K562 (cell line): Measurements from ENCODE around the gene PHETA1. TPM values are rescaled to one million over a fixed set of nuclear protein-coding genes. Genes with fewer than 3 reads are reported as not detected.

ENCODE experiments used
- ATAC-seq: fragments of 200-7000 bp; cut with Tn5 transposase; 3 replicates; pipeline ENCODE4 v1.9.1; 2020; ENCODE audit warnings: moderate library complexity
- BruUV-seq: library from RNA; stranded (reverse); fragments of 400-500 nt; replicated peaks from 2 replicates; lab custom pipeline; 2021; lab: Mats Ljungman, UMichigan
- CTCF ChIA-PET: fragments of 300-600 bp; formaldehyde crosslinking; extraction: SDS; loops from one replicate; lab custom pipeline; 2021; ENCODE audit warnings: low intra/inter-chr PET ratio; lab: Yijun Ruan, JAX
- POLR2A ChIA-PET: fragments of 300-600, 350-650 bp; sonication (Branson Sonifier 250); formaldehyde crosslinking; extraction: SDS; loops from one replicate; lab custom pipeline; 2021; ENCODE audit warnings: antibody characterized with exemption, inconsistent platforms; lab: Yijun Ruan, JAX
- DNase-seq, 4 experiments: peaks; one replicate each; pipeline versions ENCODE4 v3.0.0 to v3.0.0-alpha.2; 2011 to 2018; ENCODE audit warnings: low spot score in 3 of 4, mixed read lengths in 3 of 4; ENCODE audit errors: extremely low read depth in 1 of 4
- FAIRE-seq: peaks from 2 replicates; lab custom pipeline; 2011; peaks lifted over from hg19 to GRCh38; lab: Jason Lieb, UNC
- H2AFZ ChIP-seq: 2 replicates; pipeline ENCODE4 v1.6.0; 2011; ENCODE audit warnings: low read depth, low read length, control low read depth, inconsistent platforms
- H3K27ac ChIP-seq: fragments of 200-600 bp; 3 replicates; pipeline ENCODE4 v1.8.0; 2011; ENCODE audit warnings: low read depth, mild to moderate bottlenecking, control low read depth, inconsistent platforms, low read length, moderate library complexity, mixed read lengths; ENCODE audit errors: extremely low read depth
- H3K27me3 ChIP-seq, 2 experiments: fragments of 300-600 bp in 1 of 2; 2 replicates in 1 of 2; 3 replicates in 1 of 2; pipeline versions ENCODE4 v1.6.0 to v1.8.0; 2011; ENCODE audit warnings: inconsistent platforms in 2 of 2, low read length in 2 of 2, mild to moderate bottlenecking in 1 of 2, mixed read lengths in 1 of 2, moderate library complexity in 1 of 2; ENCODE audit not compliant: control insufficient read depth in 2 of 2, insufficient read depth in 2 of 2
- H3K36me3 ChIP-seq: fragments of 300-600 bp; 3 replicates; pipeline ENCODE4 v1.8.0; 2011; ENCODE audit warnings: mild to moderate bottlenecking, low read length, inconsistent platforms; ENCODE audit not compliant: control insufficient read depth, insufficient read depth
- H3K4me1 ChIP-seq, 2 experiments: fragments of 200-600 bp in 1 of 2; replicated peaks in 1 of 2; 2 replicates in 1 of 2; 3 replicates in 1 of 2; pipeline versions ENCODE4 v1.5.1 to v1.8.0; 2011; ENCODE audit warnings: inconsistent platforms in 2 of 2, low read length in 2 of 2, mild to moderate bottlenecking in 1 of 2, mixed read lengths in 1 of 2, moderate library complexity in 1 of 2; ENCODE audit not compliant: control insufficient read depth in 2 of 2, insufficient read depth in 2 of 2
- H3K4me2 ChIP-seq: 2 replicates; pipeline ENCODE4 v1.6.1; 2011; ENCODE audit warnings: low read length, control low read depth, inconsistent platforms, mixed read lengths; ENCODE audit not compliant: insufficient read depth
- H3K4me3 ChIP-seq: fragments of 200-600 bp; sonication (generic), shearing (Covaris generic); 2 replicates; pipeline ENCODE4 v1.5.1; 2016; ENCODE audit warnings: control low read depth, inconsistent platforms
- H3K79me2 ChIP-seq: fragments of 200-600 bp; 3 replicates; pipeline ENCODE4 v1.8.0; 2011; ENCODE audit warnings: low read length, inconsistent platforms; ENCODE audit not compliant: control insufficient read depth, insufficient read depth
- H3K9ac ChIP-seq, 2 experiments: 2 replicates each; pipeline versions ENCODE4 v1.6.0 to v1.6.1; 2011; ENCODE audit warnings: low read depth in 2 of 2, low read length in 2 of 2, control low read depth in 1 of 2, inconsistent platforms in 1 of 2, mild to moderate bottlenecking in 1 of 2, mixed read lengths in 1 of 2; ENCODE audit not compliant: insufficient read depth in 1 of 2
- H3K9me1 ChIP-seq: one replicate; pipeline ENCODE4 v1.6.0; 2011; ENCODE audit warnings: inconsistent platforms, mild to moderate bottlenecking, low read length, moderate library complexity; ENCODE audit not compliant: control insufficient read depth, insufficient read depth
- H3K9me3 ChIP-seq: replicated peaks from 2 replicates; pipeline ENCODE4 v1.5.1; 2011; ENCODE audit warnings: low read depth, low read length, inconsistent platforms; ENCODE audit not compliant: control insufficient read depth, insufficient read depth
- H4K20me1 ChIP-seq: replicated peaks from 2 replicates; pipeline ENCODE4 v1.6.1; 2011; ENCODE audit warnings: low read length, inconsistent platforms, mixed read lengths; ENCODE audit not compliant: control insufficient read depth, insufficient read depth
- HMBOX1 ChIP-seq: sonication (generic); IDR thresholded peaks from 2 replicates; pipeline ENCODE4 v1.6.1; 2016
- MED1 ChIP-seq: sonication (generic); formaldehyde crosslinking; IDR thresholded peaks from 2 replicates; pipeline ENCODE4 v1.8.1; 2023; ENCODE audit warnings: missing genetic modification reagents, borderline replicate concordance
- MTF1 ChIP-seq: fragments of 250-450 bp; sonication (Bioruptor Pico); IDR thresholded peaks from 2 replicates; pipeline ENCODE4 v1.9.0; 2021; ENCODE audit warnings: moderate library complexity, mild to moderate bottlenecking, inconsistent platforms, borderline replicate concordance
- RBM25 ChIP-seq: fragments of 200-400 bp; formaldehyde crosslinking; IDR thresholded peaks from 2 replicates; pipeline ENCODE4 v1.6.1; 2018; ENCODE audit warnings: low read length, low read depth, moderate library complexity; ENCODE audit not compliant: severe bottlenecking
- SMAD1 ChIP-seq: fragments of 150-350 bp; IDR thresholded peaks from 2 replicates; pipeline ENCODE4 v1.6.1; 2014; ENCODE audit warnings: low read length, low read depth; ENCODE audit not compliant: partially characterized antibody
- ZFP36 ChIP-seq: fragments of 150-350 bp; IDR thresholded peaks from 2 replicates; pipeline ENCODE4 v1.6.1; 2018; ENCODE audit warnings: low read length, low read depth; ENCODE audit not compliant: partially characterized antibody
- ZKSCAN1 ChIP-seq: fragments of 150-350 bp; IDR thresholded peaks from 2 replicates; pipeline ENCODE4 v1.6.1; 2016; ENCODE audit warnings: low read depth, low read length
- ZNF354B ChIP-seq: fragments of 250-450 bp; sonication (Bioruptor Pico); IDR thresholded peaks from 2 replicates; pipeline ENCODE4 v1.4.0; 2020
- ZNF398 ChIP-seq: fragments of 250-450 bp; sonication (Bioruptor Pico); IDR thresholded peaks from 2 replicates; pipeline ENCODE4 v1.8.0; 2021; ENCODE audit warnings: moderate library complexity, mild to moderate bottlenecking, inconsistent platforms
- WGBS: fragments of 100-300 bp; shearing (Covaris generic); methylation state at CpG from one replicate; pipeline ENCODE4 v1.1.6; 2016; ENCODE audit warnings: low coverage, mixed read lengths; ENCODE audit not compliant: insufficient coverage; ENCODE audit errors: missing lambda C conversion rate; 5-methylcytosine and 5-hydroxymethylcytosine counted together
- in situ Hi-C: fragments of 300-500 bp; cut with MboI; formaldehyde crosslinking; loops from 4 replicates; pipeline ENCODE4 v1.15.0; 2018; ENCODE audit warnings: inconsistent platforms, mixed read lengths
- intact Hi-C: fragments of 100-400 bp; cut with micrococcal nuclease; formaldehyde crosslinking; loops from 2 replicates; pipeline ENCODE4 v1.14.2; 2022
- polyA plus RNA-seq, 8 experiments: library from polyadenylated mRNA; depleted of rRNA in 4 of 8; stranded (reverse) in 5 of 8; unstranded in 3 of 8; fragments of >200 nt; fragmentation: Nextera tagmentation in 2 of 8; fragmentation: Illumina TruSeq in 1 of 8; extraction: Ambion mirVana in 2 of 8; extraction: Trizol in 1 of 8; gene quantifications; 2 replicates each; pipeline versions ENCODE4 v1.2.1 to v1.2.3, GENCODE V29; 2011 to 2014; ENCODE audit warnings: inconsistent platforms in 1 of 8, missing spikeins in 1 of 8
- total RNA-seq, 7 experiments: library from RNA; depleted of rRNA in 6 of 7; stranded (reverse); fragments of >200 nt in 6 of 7; fragmentation: Illumina TruSeq in 2 of 7; extraction: Trizol in 2 of 7; gene quantifications; 2 replicates each; pipeline versions ENCODE4 v1.2.1 to v1.2.3, GENCODE V29; 2011 to 2021; ENCODE audit warnings: low replicate concordance in 1 of 7
- TF ChIP-seq, protein P1 (sequence below): sonication (generic); formaldehyde crosslinking; IDR thresholded peaks from 2 replicates; pipeline ENCODE4 v1.8.0; 2022; ENCODE audit warnings: mild to moderate bottlenecking, missing genetic modification reagents

PHETA1 gene
- total and polyA plus RNA-seq, 9 of the 15 experiments (the other 6 are each of a cell fraction or from before 2014, with no cell fraction given): 0.03 to 12.4 (median 3.0) TPM

DNA sequence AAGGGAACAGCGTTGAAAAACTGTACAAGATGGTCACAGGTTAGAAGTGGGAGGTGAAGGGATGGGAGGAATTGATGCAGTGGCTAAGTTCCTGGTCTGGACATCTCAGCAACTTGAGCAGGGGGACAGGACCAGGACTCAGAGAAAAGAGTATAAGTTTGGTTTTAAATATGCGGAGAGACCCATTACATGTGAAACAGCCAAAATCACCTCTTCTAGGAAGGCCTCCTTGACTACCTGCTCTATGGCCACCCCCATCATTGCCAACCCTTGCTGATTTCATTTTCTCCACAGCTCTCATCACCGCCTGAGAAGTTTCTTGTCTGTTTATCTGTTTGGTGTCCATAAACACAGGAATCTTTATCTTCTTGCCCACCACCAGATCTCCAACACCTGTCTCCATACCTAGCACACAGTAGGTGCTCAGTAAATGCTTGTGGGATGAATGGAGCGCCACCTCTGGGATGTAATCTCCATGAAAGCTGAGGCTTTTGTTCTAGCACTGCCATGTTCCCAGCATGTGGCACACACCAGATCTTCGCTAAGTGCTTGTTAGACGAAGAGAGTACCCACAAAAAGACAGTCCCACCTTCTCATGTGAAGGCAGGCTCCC is 11.2 kb upstream of the PHETA1 start:
- intact Hi-C loops: no loop called here
- peaks cover 23 to 33% of the 10 kb centered on the region in 2 experiments for H3K27me3 ChIP-seq
- DNase-seq (no peak), ATAC-seq (no peak), FAIRE-seq (no peak)
- in situ Hi-C loops: no loop called here
- BruUV-seq: no TSS peak
- H3K9me3 ChIP-seq: no peaks in the 10 kb centered on the region
- no peaks in the 10 kb centered on the region for H3K36me3 ChIP-seq
- no peak overlapping the region for H3K4me3 ChIP-seq
- H3K79me2 ChIP-seq: no peaks in the 10 kb centered on the region
- CTCF ChIA-PET: no interaction called here
- POLR2A ChIA-PET: interaction anchor here (1.0 to 1.7 kb wide), 2 partner anchors 10 to 23 kb away, joined by 3 to 6 read pairs; no protein-coding TSS in a partner anchor
- no peaks in the 10 kb centered on the region for H3K9me1 ChIP-seq
- TF ChIP-seq MED1 (CRISPR knock-in tag) (no peak), ZKSCAN1 (peak; percentile 92), SMAD1 (no peak), MTF1 (CRISPR knock-in tag) (no peak), ZFP36 (peak; percentile 77), ZNF354B (CRISPR knock-in tag) (no peak), ZNF398 (CRISPR knock-in tag) (no peak), RBM25 (peak; percentile 80), HMBOX1 (no peak)
- TF ChIP-seq, protein P1, sequence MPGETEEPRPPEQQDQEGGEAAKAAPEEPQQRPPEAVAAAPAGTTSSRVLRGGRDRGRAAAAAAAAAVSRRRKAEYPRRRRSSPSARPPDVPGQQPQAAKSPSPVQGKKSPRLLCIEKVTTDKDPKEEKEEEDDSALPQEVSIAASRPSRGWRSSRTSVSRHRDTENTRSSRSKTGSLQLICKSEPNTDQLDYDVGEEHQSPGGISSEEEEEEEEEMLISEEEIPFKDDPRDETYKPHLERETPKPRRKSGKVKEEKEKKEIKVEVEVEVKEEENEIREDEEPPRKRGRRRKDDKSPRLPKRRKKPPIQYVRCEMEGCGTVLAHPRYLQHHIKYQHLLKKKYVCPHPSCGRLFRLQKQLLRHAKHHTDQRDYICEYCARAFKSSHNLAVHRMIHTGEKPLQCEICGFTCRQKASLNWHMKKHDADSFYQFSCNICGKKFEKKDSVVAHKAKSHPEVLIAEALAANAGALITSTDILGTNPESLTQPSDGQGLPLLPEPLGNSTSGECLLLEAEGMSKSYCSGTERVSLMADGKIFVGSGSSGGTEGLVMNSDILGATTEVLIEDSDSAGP: no peak
- H3K27ac ChIP-seq: no peak overlapping the region
- H3K9ac ChIP-seq: no peak overlapping the region
- 8% methylated on average over 6 of the region's 6 CpGs for WGBS
- no peaks in the 10 kb centered on the region for H3K4me1 ChIP-seq
- no peak overlapping the region for H2AFZ ChIP-seq
- no peak overlapping the region for H3K4me2 ChIP-seq
- no peaks in the 10 kb centered on the region for H4K20me1 ChIP-seq
